IMR-90 (cell line): ENCODE results near the gene PRSS53. TPM values are rescaled to one million over a fixed set of nuclear protein-coding genes. Genes with fewer than 3 reads are reported as not detected.

ENCODE experiments used
- ATAC-seq: fragments of 200-7000 bp; cut with Tn5 transposase; 2 replicates; pipeline ENCODE4 v1.9.1; 2020; ENCODE audit warnings: low read depth, mild to moderate bottlenecking, moderate library complexity
- BruUV-seq: library from RNA; stranded (reverse); fragments of 400-500 nt; replicated peaks from 2 replicates; lab custom pipeline; 2021; lab: Mats Ljungman, UMichigan
- CTCF ChIA-PET: fragments of 300-600 bp; formaldehyde crosslinking; extraction: SDS; loops from one replicate; lab custom pipeline; 2021; ENCODE audit warnings: antibody characterized with exemption; lab: Yijun Ruan, JAX
- POLR2A ChIA-PET: fragments of 300-600 bp; sonication (Branson Sonifier 250); formaldehyde crosslinking; loops from one replicate; lab custom pipeline; 2022; ENCODE audit warnings: antibody characterized with exemption; ENCODE audit not compliant: unreplicated experiment; lab: Charles Lee
- DNase-seq: peaks from one replicate; pipeline ENCODE4 v3.0.0; 2013
- H2AFZ ChIP-seq: replicated peaks from 2 replicates; pipeline ENCODE3; 2013; ENCODE audit warnings: low read length, mild to moderate bottlenecking; ENCODE audit not compliant: poor library complexity
- H2AK5ac ChIP-seq: 2 replicates; pipeline ENCODE4 v1.6.1; 2013; ENCODE audit warnings: low read depth, low read length, inconsistent platforms
- H2AK9ac ChIP-seq: replicated peaks from 2 replicates; pipeline ENCODE3; 2013; ENCODE audit warnings: mild to moderate bottlenecking, low read depth, low read length, moderate library complexity; ENCODE audit not compliant: poor library complexity
- H2BK120ac ChIP-seq: 2 replicates; pipeline ENCODE4 v1.6.1; 2013; ENCODE audit warnings: low read depth, low read length, inconsistent platforms
- H2BK15ac ChIP-seq: 3 replicates; pipeline ENCODE4 v1.6.1; 2013; ENCODE audit warnings: low read depth, low read length, inconsistent platforms
- H2BK20ac ChIP-seq: 2 replicates; pipeline ENCODE4 v1.6.1; 2013; ENCODE audit warnings: low read depth, mild to moderate bottlenecking, inconsistent platforms, low read length, moderate library complexity
- H2BK5ac ChIP-seq: 2 replicates; pipeline ENCODE4 v1.6.1; 2013; ENCODE audit warnings: mild to moderate bottlenecking, low read depth, low read length, inconsistent platforms; ENCODE audit not compliant: poor library complexity, severe bottlenecking
- H3K14ac ChIP-seq: replicated peaks from 2 replicates; pipeline ENCODE4 v1.6.1; 2013; ENCODE audit warnings: low read depth, low read length, inconsistent platforms
- H3K18ac ChIP-seq: 2 replicates; pipeline ENCODE4 v1.6.1; 2013; ENCODE audit warnings: low read depth, low read length, control low read depth
- H3K23ac ChIP-seq: 2 replicates; pipeline ENCODE4 v1.6.1; 2013; ENCODE audit warnings: low read depth, low read length, inconsistent platforms
- H3K27ac ChIP-seq: 2 replicates; pipeline ENCODE4 v1.5.1; 2013; ENCODE audit warnings: mild to moderate bottlenecking, control low read depth, low read length; ENCODE audit not compliant: insufficient read depth
- H3K27me3 ChIP-seq: 2 replicates; pipeline ENCODE4 v1.6.1; 2013; ENCODE audit warnings: low read length; ENCODE audit not compliant: control insufficient read depth, insufficient read depth
- H3K36me3 ChIP-seq: 2 replicates; pipeline ENCODE4 v1.6.1; 2013; ENCODE audit warnings: low read length, mixed read lengths; ENCODE audit not compliant: control insufficient read depth, insufficient read depth
- H3K4ac ChIP-seq: 2 replicates; pipeline ENCODE4 v1.6.1; 2013; ENCODE audit warnings: low read depth, low read length, inconsistent platforms
- H3K4me1 ChIP-seq: 2 replicates; pipeline ENCODE4 v1.6.1; 2013; ENCODE audit warnings: low read length, mixed read lengths; ENCODE audit not compliant: control insufficient read depth, insufficient read depth
- H3K4me2 ChIP-seq: 2 replicates; pipeline ENCODE4 v1.6.1; 2013; ENCODE audit warnings: low read depth, mild to moderate bottlenecking, control low read depth, low read length, moderate library complexity
- H3K4me3 ChIP-seq: 2 replicates; pipeline ENCODE4 v1.5.1; 2013; ENCODE audit warnings: low read depth, mild to moderate bottlenecking, control low read depth, low read length, moderate library complexity; ENCODE audit not compliant: insufficient read depth
- H3K56ac ChIP-seq: 2 replicates; pipeline ENCODE4 v1.6.1; 2013; ENCODE audit warnings: low read length, inconsistent platforms; ENCODE audit not compliant: insufficient read depth; ENCODE audit errors: extremely low read depth
- H3K79me1 ChIP-seq, 2 experiments: 2 replicates each; pipeline ENCODE4 v1.6.1; 2013; ENCODE audit warnings: low read length in 2 of 2, inconsistent platforms in 1 of 2, low read depth in 1 of 2
- H3K9ac ChIP-seq: 2 replicates; pipeline ENCODE4 v1.6.1; 2013; ENCODE audit warnings: low read depth, low read length, control low read depth
- H3K9me1 ChIP-seq: 2 replicates; pipeline ENCODE4 v1.6.1; 2013; ENCODE audit warnings: low read length, inconsistent platforms; ENCODE audit not compliant: insufficient read depth
- H3K9me3 ChIP-seq: 2 replicates; pipeline ENCODE4 v1.6.1; 2013; ENCODE audit warnings: low read length; ENCODE audit not compliant: control insufficient read depth, insufficient read depth
- H4K20me1 ChIP-seq: 2 replicates; pipeline ENCODE4 v1.6.1; 2013; ENCODE audit warnings: low read length, inconsistent platforms; ENCODE audit not compliant: insufficient read depth
- H4K5ac ChIP-seq: 2 replicates; pipeline ENCODE4 v1.6.1; 2013; ENCODE audit warnings: mild to moderate bottlenecking, low read depth, low read length, control low read depth
- H4K8ac ChIP-seq, 2 experiments: 2 replicates each; pipeline ENCODE4 v1.6.1; 2013; ENCODE audit warnings: low read depth in 2 of 2, low read length in 2 of 2, control low read depth in 1 of 2, inconsistent platforms in 1 of 2
- H4K91ac ChIP-seq: 2 replicates; pipeline ENCODE4 v1.6.1; 2013; ENCODE audit warnings: low read depth, low read length, inconsistent platforms; ENCODE audit not compliant: insufficient read depth
- BHLHE40 ChIP-seq: fragments of 150-350 bp; IDR thresholded peaks from 2 replicates; pipeline ENCODE4 v1.6.1; 2016; ENCODE audit warnings: mild to moderate bottlenecking, low read depth, low read length
- CEBPB ChIP-seq: IDR thresholded peaks from 2 replicates; pipeline ENCODE4 v1.6.1; 2012; ENCODE audit warnings: low read depth, low read length, improper control_type of control experiment
- FOS ChIP-seq: fragments of 150-350 bp; IDR thresholded peaks from 2 replicates; pipeline ENCODE4 v1.6.1; 2016; ENCODE audit warnings: low read depth, low read length
- MAZ ChIP-seq: IDR thresholded peaks from 2 replicates; pipeline ENCODE4 v1.6.1; 2012; ENCODE audit warnings: low read depth, mild to moderate bottlenecking, low read length, improper control_type of control experiment, moderate library complexity, borderline replicate concordance
- MXI1 ChIP-seq: IDR thresholded peaks from 2 replicates; pipeline ENCODE4 v1.6.1; 2012; ENCODE audit warnings: low read depth, mild to moderate bottlenecking, low read length, moderate library complexity, borderline replicate concordance
- NFE2L2 ChIP-seq: fragments of 150-350 bp; IDR thresholded peaks from 2 replicates; pipeline ENCODE4 v1.6.1; 2016; ENCODE audit warnings: low read depth, mild to moderate bottlenecking, low read length
- POLR2A ChIP-seq: IDR thresholded peaks from 2 replicates; pipeline ENCODE4 v1.6.1; 2012; ENCODE audit warnings: mild to moderate bottlenecking, low read depth, low read length
- RAD21 ChIP-seq: IDR thresholded peaks from 2 replicates; pipeline ENCODE4 v1.6.1; 2012; ENCODE audit warnings: low read length, improper control_type of control experiment
- RFX5 ChIP-seq: IDR thresholded peaks from 2 replicates; pipeline ENCODE4 v1.8.0; 2012; ENCODE audit warnings: low read depth, mild to moderate bottlenecking, low read length, moderate library complexity
- SMC3 ChIP-seq: fragments of 150-350 bp; IDR thresholded peaks from 2 replicates; pipeline ENCODE4 v1.6.1; 2016; ENCODE audit warnings: low read depth, mild to moderate bottlenecking, antibody characterized with exemption, low read length, moderate library complexity
- WGBS, 2 experiments: methylation state at CpG; one replicate each; pipeline versions ENCODE4 v1.1.5 to v1.1.7; 2013; ENCODE audit warnings: missing lambda C conversion rate in 2 of 2; ENCODE audit not compliant: insufficient read length in 1 of 2; ENCODE audit errors: extremely low coverage in 2 of 2; 5-methylcytosine and 5-hydroxymethylcytosine counted together
- dilution Hi-C: fragments of 300-500 bp; cut with HindIII; formaldehyde crosslinking; loops from one replicate; pipeline ENCODE4 v1.14.3; 2018; ENCODE audit warnings: low sequenced_read_pairs; ENCODE audit not compliant: unreplicated experiment
- in situ Hi-C: fragments of 300-500 bp; cut with MboI; formaldehyde crosslinking; loops from 3 replicates; pipeline ENCODE4 v1.14.3; 2019; ENCODE audit warnings: low sequenced_read_pairs, inconsistent platforms, mixed read lengths
- intact Hi-C: fragments of 100-400 bp; cut with micrococcal nuclease; formaldehyde crosslinking; loops from 2 replicates; pipeline ENCODE4 v1.10.0; 2022
- polyA plus RNA-seq, 3 experiments: library from polyadenylated mRNA; depleted of rRNA; stranded (reverse); fragments of >200 nt; gene quantifications; 2 replicates each; pipeline ENCODE4 v1.2.3, GENCODE V29; 2012; ENCODE audit warnings: low replicate concordance in 1 of 3
- total RNA-seq: library from RNA; depleted of rRNA; stranded (reverse); fragments of >200 nt; gene quantifications from 2 replicates; pipeline ENCODE4 v1.2.3, GENCODE V29; 2012
- TF ChIP-seq, protein P1 (sequence below): fragments of 150-350 bp; IDR thresholded peaks from 2 replicates; pipeline ENCODE4 v1.6.1; 2017; ENCODE audit warnings: mild to moderate bottlenecking, antibody characterized with exemption, low read length, low read depth
- TF ChIP-seq, protein P2 (sequence below): conservative IDR thresholded peaks from 2 replicates; pipeline ENCODE4 v1.5.1; 2012; ENCODE audit warnings: mild to moderate bottlenecking, low read depth, low read length, improper control_type of control experiment

The PRSS53 gene
- total and polyA plus RNA-seq, 2 of the 4 experiments (the other 2 are of a cell fraction): 0.72 to 5.9 TPM

DNA sequence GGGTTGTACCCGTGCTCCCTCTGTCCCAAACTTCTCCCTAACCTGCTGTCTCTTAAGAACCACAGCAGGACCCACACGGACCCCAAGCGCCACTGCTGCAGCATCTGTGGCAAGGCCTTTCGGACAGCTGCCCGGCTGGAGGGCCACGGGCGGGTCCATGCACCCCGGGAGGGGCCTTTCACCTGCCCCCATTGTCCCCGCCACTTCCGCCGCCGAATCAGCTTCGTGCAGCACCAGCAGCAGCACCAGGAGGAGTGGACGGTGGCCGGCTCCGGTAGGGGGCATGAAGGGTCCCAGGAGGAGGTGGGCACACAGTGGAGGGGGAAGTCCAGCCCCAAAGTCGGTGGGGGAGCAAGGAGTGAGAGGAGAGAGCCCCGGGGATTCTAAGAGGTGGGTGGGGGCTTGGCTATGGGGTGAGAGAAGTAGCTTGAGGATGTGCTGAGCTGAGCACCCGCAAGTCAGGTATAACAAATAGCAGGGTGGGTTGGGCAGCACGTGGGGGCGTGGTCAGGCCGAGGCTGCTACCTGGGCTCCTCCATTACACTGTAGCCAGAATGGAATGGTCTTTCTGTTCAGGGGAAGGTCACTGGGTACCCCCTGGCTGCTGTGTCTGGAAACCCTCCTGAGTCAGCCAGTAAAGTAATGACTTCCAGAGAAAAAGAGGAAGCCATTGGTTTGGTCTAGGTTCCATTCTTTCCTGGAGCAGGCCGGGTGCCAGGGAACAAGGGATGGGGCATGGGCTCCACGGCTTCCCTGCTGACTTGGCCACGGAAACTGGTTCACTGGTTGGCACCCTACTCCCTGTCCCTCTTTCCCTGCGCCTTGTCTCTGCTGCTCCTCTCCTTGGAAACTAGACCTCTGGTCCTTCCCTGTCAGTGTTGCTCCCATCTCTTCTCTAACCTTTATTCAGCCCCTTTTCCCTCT lies 7.1 kb downstream of the PRSS53 start (continued):
- TF ChIP-seq SMC3: no peak
- no peak for TF ChIP-seq POLR2A
- TF ChIP-seq RAD21: no peak

DNA sequence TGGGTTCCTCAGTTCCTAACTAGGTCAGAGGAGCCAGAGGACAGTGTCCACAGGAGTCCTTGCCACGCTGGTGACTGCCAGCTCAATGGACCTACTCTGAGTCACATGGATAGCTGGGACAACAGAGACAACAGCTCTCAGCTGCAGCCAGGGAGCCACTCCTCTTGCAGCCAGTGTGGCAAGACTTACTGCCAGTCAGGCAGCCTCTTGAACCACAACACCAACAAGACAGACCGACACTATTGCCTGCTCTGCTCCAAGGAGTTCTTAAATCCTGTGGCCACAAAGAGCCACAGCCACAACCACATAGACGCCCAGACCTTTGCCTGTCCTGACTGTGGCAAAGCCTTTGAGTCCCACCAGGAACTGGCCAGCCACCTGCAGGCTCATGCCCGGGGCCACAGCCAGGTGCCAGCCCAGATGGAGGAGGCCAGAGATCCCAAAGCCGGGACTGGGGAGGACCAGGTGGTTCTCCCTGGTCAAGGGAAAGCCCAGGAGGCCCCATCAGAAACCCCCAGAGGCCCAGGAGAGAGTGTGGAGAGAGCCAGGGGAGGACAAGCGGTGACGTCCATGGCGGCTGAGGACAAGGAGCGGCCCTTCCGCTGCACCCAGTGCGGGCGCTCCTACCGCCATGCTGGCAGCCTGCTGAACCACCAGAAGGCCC lies 7.9 kb downstream of the PRSS53 start:
- peaks cover 3% of the 10 kb centered on the region; the same call in 1 of the 2 replicates for H3K9me1 ChIP-seq
- H3K36me3 ChIP-seq: peaks cover 84% of the 10 kb centered on the region
- H2BK120ac ChIP-seq: no peak overlapping the region
- no peak overlapping the region for H3K4ac ChIP-seq
- no peak overlapping the region for H3K56ac ChIP-seq
- no peak overlapping the region for H3K18ac ChIP-seq
- no peak overlapping the region for H3K4me3 ChIP-seq
- no peak overlapping the region for H2BK20ac ChIP-seq
- no peak overlapping the region for H2AK9ac ChIP-seq
- no peak overlapping the region for H2AFZ ChIP-seq
- peaks cover 21% of the 10 kb centered on the region for H4K20me1 ChIP-seq
- no peak overlapping the region for H4K91ac ChIP-seq
- no TSS peak for BruUV-seq
- no peak overlapping the region for H2BK5ac ChIP-seq
- DNase-seq (no peak), ATAC-seq (no peak)
- no peak overlapping the region for H2AK5ac ChIP-seq
- intact Hi-C loops (no loop called here), dilution Hi-C loops (no loop called here), in situ Hi-C loops (loop anchor here (10.0 kb wide), 1 partner anchor 96 kb away; the partner anchor contains the start of gene HSD3B7)
- WGBS, 2 experiments: 89% methylated on average over 3 of the region's 13 CpGs; no CpG with 5 or more reads in 1 of the 2 experiments
- H3K27ac ChIP-seq: no peak overlapping the region
- ChIA-PET POLR2A (interaction anchor here (0.6 kb wide), 1 partner anchor 274 kb away, joined by 9 read pairs; no protein-coding TSS in a partner anchor), CTCF (no interaction called here)
- H3K9ac ChIP-seq: no peak overlapping the region
- H4K8ac ChIP-seq: no peak overlapping the region
- no peak overlapping the region for H3K4me2 ChIP-seq
- H4K5ac ChIP-seq: no peak overlapping the region
- no peak overlapping the region for H3K23ac ChIP-seq
- no peak overlapping the region for H2BK15ac ChIP-seq
- no peaks in the 10 kb centered on the region for H3K4me1 ChIP-seq
- no peaks in the 10 kb centered on the region for H3K9me3 ChIP-seq
- peaks cover 14 to 62% of the 10 kb centered on the region in 2 experiments for H3K79me1 ChIP-seq
- no peaks in the 10 kb centered on the region for H3K27me3 ChIP-seq
- no peak overlapping the region for H3K14ac ChIP-seq
- TF ChIP-seq CEBPB (no peak), BHLHE40 (no peak), SMC3 (no peak), RAD21 (no peak), RFX5 (no peak), MXI1 (no peak), MAZ (no peak), FOS (no peak), NFE2L2 (no peak)
- TF ChIP-seq, protein P1, sequence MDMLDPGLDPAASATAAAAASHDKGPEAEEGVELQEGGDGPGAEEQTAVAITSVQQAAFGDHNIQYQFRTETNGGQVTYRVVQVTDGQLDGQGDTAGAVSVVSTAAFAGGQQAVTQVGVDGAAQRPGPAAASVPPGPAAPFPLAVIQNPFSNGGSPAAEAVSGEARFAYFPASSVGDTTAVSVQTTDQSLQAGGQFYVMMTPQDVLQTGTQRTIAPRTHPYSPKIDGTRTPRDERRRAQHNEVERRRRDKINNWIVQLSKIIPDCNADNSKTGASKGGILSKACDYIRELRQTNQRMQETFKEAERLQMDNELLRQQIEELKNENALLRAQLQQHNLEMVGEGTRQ: no peak
- TF ChIP-seq, protein P2, sequence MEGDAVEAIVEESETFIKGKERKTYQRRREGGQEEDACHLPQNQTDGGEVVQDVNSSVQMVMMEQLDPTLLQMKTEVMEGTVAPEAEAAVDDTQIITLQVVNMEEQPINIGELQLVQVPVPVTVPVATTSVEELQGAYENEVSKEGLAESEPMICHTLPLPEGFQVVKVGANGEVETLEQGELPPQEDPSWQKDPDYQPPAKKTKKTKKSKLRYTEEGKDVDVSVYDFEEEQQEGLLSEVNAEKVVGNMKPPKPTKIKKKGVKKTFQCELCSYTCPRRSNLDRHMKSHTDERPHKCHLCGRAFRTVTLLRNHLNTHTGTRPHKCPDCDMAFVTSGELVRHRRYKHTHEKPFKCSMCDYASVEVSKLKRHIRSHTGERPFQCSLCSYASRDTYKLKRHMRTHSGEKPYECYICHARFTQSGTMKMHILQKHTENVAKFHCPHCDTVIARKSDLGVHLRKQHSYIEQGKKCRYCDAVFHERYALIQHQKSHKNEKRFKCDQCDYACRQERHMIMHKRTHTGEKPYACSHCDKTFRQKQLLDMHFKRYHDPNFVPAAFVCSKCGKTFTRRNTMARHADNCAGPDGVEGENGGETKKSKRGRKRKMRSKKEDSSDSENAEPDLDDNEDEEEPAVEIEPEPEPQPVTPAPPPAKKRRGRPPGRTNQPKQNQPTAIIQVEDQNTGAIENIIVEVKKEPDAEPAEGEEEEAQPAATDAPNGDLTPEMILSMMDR: no peak
